ENCODE data around the gene KCNG3.

DNA sequence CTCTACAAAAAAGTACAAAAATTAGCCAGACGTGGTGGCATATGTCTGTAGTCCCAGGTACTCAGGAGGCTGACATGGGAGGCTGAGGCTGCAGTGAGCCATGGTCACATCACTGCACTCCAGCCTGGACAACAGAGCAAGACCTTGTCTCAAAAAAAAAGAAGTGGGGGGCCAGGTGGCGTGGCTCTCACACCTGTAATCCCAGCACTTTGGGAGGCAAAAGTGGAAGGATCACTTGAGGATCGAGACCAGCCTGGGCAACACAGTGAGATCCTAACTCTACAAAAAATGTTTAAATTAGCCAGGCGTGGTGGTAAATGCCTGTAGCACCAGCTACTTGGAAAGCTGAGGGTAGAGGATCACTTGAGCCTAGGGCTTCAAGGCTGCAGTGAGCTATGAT lies 23.1 kb downstream of the KCNG3 start:
- TF ChIP-seq, protein P1, sequence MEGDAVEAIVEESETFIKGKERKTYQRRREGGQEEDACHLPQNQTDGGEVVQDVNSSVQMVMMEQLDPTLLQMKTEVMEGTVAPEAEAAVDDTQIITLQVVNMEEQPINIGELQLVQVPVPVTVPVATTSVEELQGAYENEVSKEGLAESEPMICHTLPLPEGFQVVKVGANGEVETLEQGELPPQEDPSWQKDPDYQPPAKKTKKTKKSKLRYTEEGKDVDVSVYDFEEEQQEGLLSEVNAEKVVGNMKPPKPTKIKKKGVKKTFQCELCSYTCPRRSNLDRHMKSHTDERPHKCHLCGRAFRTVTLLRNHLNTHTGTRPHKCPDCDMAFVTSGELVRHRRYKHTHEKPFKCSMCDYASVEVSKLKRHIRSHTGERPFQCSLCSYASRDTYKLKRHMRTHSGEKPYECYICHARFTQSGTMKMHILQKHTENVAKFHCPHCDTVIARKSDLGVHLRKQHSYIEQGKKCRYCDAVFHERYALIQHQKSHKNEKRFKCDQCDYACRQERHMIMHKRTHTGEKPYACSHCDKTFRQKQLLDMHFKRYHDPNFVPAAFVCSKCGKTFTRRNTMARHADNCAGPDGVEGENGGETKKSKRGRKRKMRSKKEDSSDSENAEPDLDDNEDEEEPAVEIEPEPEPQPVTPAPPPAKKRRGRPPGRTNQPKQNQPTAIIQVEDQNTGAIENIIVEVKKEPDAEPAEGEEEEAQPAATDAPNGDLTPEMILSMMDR (IDR thresholded peaks at IDR 0.05) = no peak
- TF ChIP-seq EP300 (IDR thresholded peaks at IDR 0.05) (no peak), POLR2A (IDR thresholded peaks at IDR 0.05) (no peak)

Measured in gastroesophageal sphincter (tissue), 3 donors.